ENCODE data around the gene KRT4. TPM values are rescaled to one million over a fixed set of nuclear protein-coding genes. Genes with fewer than 3 reads are reported as not detected.

The KRT4 gene
- total RNA-seq, 1 donor from 2014 or later: not detected

GRCh38 chr12:52831251-52831650 lies 17.3 kb upstream of the KRT4 start:
- Histone ChIP-seq H3K4me3 (ENCODE audit: low read depth, low read length) (no peak overlapping the region), H3K36me3 (ENCODE audit: control insufficient read depth, insufficient read depth, low read length) (no peaks in the 10 kb centered on the region), H3K27me3 (ENCODE audit: control insufficient read depth, insufficient read depth, low read length) (no peaks in the 10 kb centered on the region)
- no peak for TF ChIP-seq CTCF (IDR thresholded peaks at IDR 0.05; ENCODE audit: insufficient read depth, low read length, poor library complexity, severe bottlenecking)
- no peak for DNase-seq (ENCODE audit: low read depth)

- Histone ChIP-seq H3K27me3 (ENCODE audit: control insufficient read depth, insufficient read depth, low read length) (no peaks in the 10 kb centered on the region), H3K4me3 (ENCODE audit: low read depth, low read length) (no peak overlapping the region), H3K36me3 (ENCODE audit: control insufficient read depth, insufficient read depth, low read length) (no peaks in the 10 kb centered on the region)
- no peak for TF ChIP-seq CTCF (IDR thresholded peaks at IDR 0.05; ENCODE audit: insufficient read depth, low read length, poor library complexity, severe bottlenecking)
- DNase-seq (ENCODE audit: low read depth): no peak
Observed at GRCh38 chr12:52829986-52830770, 16.3 kb upstream of the KRT4 start.

GRCh38 chr12:52828591-52829021 lies 14.7 kb upstream of the KRT4 start:
- no peak for TF ChIP-seq CTCF (IDR thresholded peaks at IDR 0.05; ENCODE audit: insufficient read depth, low read length, poor library complexity, severe bottlenecking)
- Histone ChIP-seq H3K27me3 (ENCODE audit: control insufficient read depth, insufficient read depth, low read length) (no peaks in the 10 kb centered on the region), H3K4me3 (ENCODE audit: low read depth, low read length) (no peak overlapping the region), H3K36me3 (ENCODE audit: control insufficient read depth, insufficient read depth, low read length) (no peaks in the 10 kb centered on the region)
- no peak for DNase-seq (ENCODE audit: low read depth)

- no peaks in the 10 kb centered on the region for H3K27me3 ChIP-seq (ENCODE audit: control insufficient read depth, insufficient read depth, low read length)
- H3K4me3 ChIP-seq (ENCODE audit: low read depth, low read length): no peak overlapping the region
- TF ChIP-seq CTCF (IDR thresholded peaks at IDR 0.05; ENCODE audit: insufficient read depth, low read length, poor library complexity, severe bottlenecking): no peak
- no peak for DNase-seq (ENCODE audit: low read depth)
- H3K36me3 ChIP-seq (ENCODE audit: control insufficient read depth, insufficient read depth, low read length): no peaks in the 10 kb centered on the region
Observed at GRCh38 chr12:52828156-52828555, 14.2 kb upstream of the KRT4 start.

GRCh38 chr12:52827499-52828090 lies 13.7 kb upstream of the KRT4 start:
- no peaks in the 10 kb centered on the region for H3K36me3 ChIP-seq (ENCODE audit: control insufficient read depth, insufficient read depth, low read length)
- no peak for DNase-seq (ENCODE audit: low read depth)
- no peak overlapping the region for H3K4me3 ChIP-seq (ENCODE audit: low read depth, low read length)

More at GRCh38 chr12:52827499-52828090, 13.7 kb upstream of the KRT4 start:
- no peak for TF ChIP-seq CTCF (IDR thresholded peaks at IDR 0.05; ENCODE audit: insufficient read depth, low read length, poor library complexity, severe bottlenecking)
- no peaks in the 10 kb centered on the region for H3K27me3 ChIP-seq (ENCODE audit: control insufficient read depth, insufficient read depth, low read length)

Measured in kidney epithelial cell (primary cell).